ENCODE measurements around the gene ZSCAN31.

The ZSCAN31 gene

DNA sequence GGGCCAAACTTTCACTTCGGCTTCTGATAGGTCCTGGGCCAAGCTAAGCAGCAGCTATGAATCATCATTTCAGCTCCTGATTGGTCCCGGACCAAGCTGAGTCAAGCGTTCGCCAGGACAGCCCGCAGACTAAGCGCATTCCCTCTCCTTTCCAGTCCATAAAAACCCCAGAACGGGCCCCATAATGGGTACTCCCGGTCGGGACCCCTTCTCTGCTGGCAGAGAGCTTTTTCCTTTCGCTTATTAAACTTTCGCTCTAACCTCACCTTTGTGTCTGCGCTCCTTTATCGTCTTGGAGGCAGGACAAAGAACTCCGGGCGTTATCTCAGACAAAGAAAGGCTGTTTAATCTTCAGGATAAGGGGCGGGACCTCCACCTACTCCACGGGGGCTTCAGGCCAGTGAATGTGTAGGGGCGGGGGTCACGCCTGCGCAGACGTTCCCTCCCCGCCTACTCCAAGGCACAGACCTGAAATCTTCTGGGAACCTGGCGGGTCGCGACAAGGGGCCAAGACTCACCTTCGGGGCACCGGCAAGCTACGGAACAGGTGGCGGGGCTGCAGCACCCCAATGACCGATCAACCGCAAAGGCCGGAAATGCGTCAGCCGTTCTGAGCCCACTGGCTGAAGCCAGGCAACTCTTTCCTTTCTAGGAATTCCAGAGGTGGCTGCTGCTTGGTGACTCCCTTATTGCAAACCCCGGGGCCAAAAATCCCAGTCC lies at the start of gene ZSCAN31:
Gene ZSCAN31 (minus strand): TSS at position 585 of the 720 bp plus-strand sequence. CDS start 6,465 bp downstream, outside the sequence.
- TF ChIP-seq, protein P1, sequence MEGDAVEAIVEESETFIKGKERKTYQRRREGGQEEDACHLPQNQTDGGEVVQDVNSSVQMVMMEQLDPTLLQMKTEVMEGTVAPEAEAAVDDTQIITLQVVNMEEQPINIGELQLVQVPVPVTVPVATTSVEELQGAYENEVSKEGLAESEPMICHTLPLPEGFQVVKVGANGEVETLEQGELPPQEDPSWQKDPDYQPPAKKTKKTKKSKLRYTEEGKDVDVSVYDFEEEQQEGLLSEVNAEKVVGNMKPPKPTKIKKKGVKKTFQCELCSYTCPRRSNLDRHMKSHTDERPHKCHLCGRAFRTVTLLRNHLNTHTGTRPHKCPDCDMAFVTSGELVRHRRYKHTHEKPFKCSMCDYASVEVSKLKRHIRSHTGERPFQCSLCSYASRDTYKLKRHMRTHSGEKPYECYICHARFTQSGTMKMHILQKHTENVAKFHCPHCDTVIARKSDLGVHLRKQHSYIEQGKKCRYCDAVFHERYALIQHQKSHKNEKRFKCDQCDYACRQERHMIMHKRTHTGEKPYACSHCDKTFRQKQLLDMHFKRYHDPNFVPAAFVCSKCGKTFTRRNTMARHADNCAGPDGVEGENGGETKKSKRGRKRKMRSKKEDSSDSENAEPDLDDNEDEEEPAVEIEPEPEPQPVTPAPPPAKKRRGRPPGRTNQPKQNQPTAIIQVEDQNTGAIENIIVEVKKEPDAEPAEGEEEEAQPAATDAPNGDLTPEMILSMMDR (IDR thresholded peaks at IDR 0.05; ENCODE audit: low read depth, low read length, missing control alignments): no peak
- H3K4me3 ChIP-seq (ENCODE audit: low read depth, low read length): peak within 1 kb of the TSS; percentile 75
- DNase-seq (ENCODE audit: low read depth): peak; percentile 82

DNA sequence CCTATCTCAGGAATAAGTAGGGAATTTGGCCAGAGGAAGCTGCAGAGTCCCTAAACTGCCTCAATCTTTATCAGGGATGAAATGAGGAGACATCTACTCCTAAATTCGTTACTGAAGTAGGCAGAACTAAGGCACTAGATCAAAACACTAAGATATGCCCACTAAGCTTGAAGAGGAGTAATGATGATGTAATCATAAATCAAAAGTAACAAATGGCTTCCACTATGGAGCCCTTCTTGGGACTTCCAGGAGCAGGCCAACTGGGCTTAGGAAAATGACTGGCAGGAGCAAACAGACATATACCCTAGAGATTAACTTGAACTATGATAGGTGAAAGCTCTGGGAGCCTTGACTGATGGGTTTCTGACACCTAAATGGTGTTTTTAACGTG lies 48.2 kb upstream of the ZSCAN31 start:
- no peak overlapping the region for H3K4me3 ChIP-seq (ENCODE audit: low read depth, low read length)
- TF ChIP-seq, protein P1 (IDR thresholded peaks at IDR 0.05; ENCODE audit: low read depth, low read length, missing control alignments): no peak
- no peak for DNase-seq (ENCODE audit: low read depth)

DNA sequence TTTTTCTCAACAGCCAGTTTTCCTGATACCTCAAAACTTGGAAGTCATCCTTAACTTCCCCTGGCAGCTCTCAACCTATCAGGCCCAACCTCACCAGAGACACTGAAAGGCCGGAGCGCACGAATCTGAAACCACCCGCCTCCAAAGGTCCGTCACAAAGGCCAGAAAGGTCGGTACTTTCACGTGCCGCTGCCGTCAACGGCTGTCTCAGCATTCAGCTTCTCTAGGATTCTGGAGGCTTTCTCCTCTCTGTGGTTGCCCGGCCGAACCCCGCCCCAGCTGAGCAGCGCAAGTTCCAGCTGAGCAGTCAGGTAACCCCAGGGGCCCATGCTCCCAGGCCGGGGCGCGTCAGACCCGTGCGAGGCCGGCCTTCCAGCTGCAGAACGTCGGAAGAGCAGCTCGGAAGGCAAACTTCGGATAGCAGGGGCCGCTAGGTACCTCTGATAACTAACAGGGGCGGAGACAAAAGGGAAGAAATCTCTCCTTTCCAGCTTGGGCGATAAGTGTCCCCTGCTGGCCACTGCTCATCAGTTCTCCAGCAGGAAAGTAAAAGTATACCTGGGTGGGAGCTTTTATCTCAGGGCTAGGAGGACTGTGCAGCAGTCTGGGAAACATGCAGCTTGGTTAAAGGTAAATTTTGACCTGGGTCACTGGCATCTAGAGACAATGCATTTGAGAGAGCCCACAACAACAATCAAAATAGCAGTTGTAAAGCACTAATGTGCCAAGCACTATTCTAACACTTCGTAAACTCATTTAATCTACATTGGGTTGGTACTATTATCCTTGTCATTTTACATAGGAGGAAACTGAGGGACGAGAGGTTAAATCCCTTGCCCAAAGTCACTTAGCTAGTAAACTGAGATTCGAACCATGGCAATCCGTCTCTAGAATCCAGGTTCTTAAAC lies 47.5 kb upstream of the ZSCAN31 start:
- H3K4me3 ChIP-seq (ENCODE audit: low read depth, low read length): peak overlapping the region; percentile 6; the same call in 1 of the 2 replicates
- DNase-seq (ENCODE audit: low read depth): peak; percentile 41
- TF ChIP-seq, protein P1 (IDR thresholded peaks at IDR 0.05; ENCODE audit: low read depth, low read length, missing control alignments): peak; percentile 21

DNA sequence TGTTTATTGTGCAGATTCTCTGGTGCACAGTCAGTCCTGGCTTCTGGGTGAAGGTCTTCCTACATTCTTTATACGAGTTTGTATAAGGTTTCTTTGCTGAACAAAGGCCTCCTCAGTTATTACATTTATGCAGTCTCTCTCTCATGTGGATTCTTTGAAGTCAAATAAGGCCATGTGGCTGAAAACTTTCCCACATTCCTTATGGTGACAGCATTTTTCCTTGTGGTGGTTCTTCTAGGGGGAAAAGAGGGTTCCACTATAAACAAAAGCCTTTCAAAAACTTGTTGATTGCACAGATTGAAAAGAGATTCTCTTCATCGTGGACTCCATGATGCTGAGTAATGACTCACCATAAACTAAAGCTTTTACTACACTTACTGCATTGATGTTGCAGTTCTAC lies 44.4 kb upstream of the ZSCAN31 start:
- H3K4me3 ChIP-seq (ENCODE audit: low read depth, low read length): no peak overlapping the region
- TF ChIP-seq, protein P1 (IDR thresholded peaks at IDR 0.05; ENCODE audit: low read depth, low read length, missing control alignments): no peak
- DNase-seq (ENCODE audit: low read depth): no peak

DNA sequence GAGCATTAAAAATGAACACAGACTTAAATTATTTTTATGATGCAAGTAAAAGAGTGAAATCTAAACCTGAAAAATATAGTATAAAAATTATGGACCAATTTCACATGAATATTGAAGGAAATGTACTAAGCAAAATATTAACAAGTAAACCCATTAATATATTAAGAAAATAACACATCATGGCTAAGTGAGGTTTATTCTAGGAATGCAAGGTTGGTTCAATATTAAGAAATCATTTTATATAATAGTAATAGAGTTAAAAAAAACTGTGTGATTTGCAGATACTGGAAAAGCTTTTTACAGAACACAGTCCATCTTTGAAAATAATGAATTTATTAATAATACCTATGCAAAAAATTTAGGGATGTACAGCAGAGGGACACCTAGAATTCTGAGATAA lies 42.7 kb upstream of the ZSCAN31 start:
- DNase-seq (ENCODE audit: low read depth): no peak
- H3K4me3 ChIP-seq (ENCODE audit: low read depth, low read length): no peak overlapping the region
- TF ChIP-seq, protein P1 (IDR thresholded peaks at IDR 0.05; ENCODE audit: low read depth, low read length, missing control alignments): no peak

DNA sequence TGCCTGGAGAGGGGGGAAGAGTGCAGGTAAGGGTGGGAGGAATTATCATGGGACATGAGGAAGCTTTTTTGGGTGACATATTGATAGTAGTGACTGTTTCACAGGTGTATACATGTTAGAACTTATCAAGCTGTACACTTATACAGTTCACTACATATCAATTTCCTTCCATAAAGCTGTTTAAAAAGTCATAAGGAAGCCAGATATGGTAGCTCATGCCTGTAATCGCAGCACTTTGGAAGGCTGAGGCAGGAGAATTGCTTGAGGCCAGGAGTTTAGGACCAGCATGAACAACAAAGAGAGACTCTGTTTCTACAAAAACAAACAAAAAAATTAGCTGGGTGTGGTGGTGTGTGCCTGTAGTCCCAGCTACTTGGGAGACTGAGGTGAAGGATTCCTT lies 41.9 kb upstream of the ZSCAN31 start:
- TF ChIP-seq, protein P1 (IDR thresholded peaks at IDR 0.05; ENCODE audit: low read depth, low read length, missing control alignments): no peak
- DNase-seq (ENCODE audit: low read depth): no peak
- H3K4me3 ChIP-seq (ENCODE audit: low read depth, low read length): no peak overlapping the region
